Measurements from ENCODE around the gene GTPBP8. TPM values are rescaled to one million over a fixed set of nuclear protein-coding genes. Genes with fewer than 3 reads are reported as not detected.

Gene GTPBP8
- total RNA-seq, 1 experiment from 2014 or later: 19.5 TPM

- Mint-ChIP-seq H3K36me3 (ENCODE audit: insufficient read depth, unreplicated experiment) (peaks cover 58% of the 10 kb centered on the region), H3K4me3 (ENCODE audit: unreplicated experiment) (no peak overlapping the region), H3K27me3 (ENCODE audit: insufficient read depth, unreplicated experiment) (no peaks in the 10 kb centered on the region), H3K27ac (ENCODE audit: unreplicated experiment) (no peak overlapping the region), H3K9me3 (ENCODE audit: unreplicated experiment) (no peaks in the 10 kb centered on the region), H3K4me1 (ENCODE audit: low read depth, unreplicated experiment) (no peaks in the 10 kb centered on the region)
- Histone ChIP-seq H3K4me3 (ENCODE audit: low read depth, low read length) (no peak overlapping the region), H3K36me3 (ENCODE audit: control insufficient read depth, insufficient read depth, low read length) (peaks cover 1% of the 10 kb centered on the region; the same call in 1 of the 2 replicates), H3K9me3 (no peaks in the 10 kb centered on the region), H3K4me1 (no peaks in the 10 kb centered on the region), H3K27me3 (replicated peaks; ENCODE audit: control insufficient read depth, insufficient read depth, low read length) (no peaks in the 10 kb centered on the region)
- intact Hi-C loops (cut with micrococcal nuclease; ENCODE audit: unreplicated experiment): no loop called here
- no TSS peak for BruUV-seq (replicated peaks)
- no peak for TF ChIP-seq CTCF (IDR thresholded peaks at IDR 0.05; ENCODE audit: insufficient read depth in 1 of 2, low read depth in 1 of 2, low read length in 1 of 2, severe bottlenecking in 1 of 2, unreplicated experiment in 1 of 2)
- POLR2A ChIA-PET: no interaction called here
- DNase-seq: no peak
- CTCF ChIA-PET: no interaction called here
Measured at GRCh38 chr3:113005611-113006010, 14.8 kb downstream of the GTPBP8 start.

- H3K4me1 ChIP-seq: no peaks in the 10 kb centered on the region
- no peaks in the 10 kb centered on the region for H3K27me3 Mint-ChIP-seq (ENCODE audit: insufficient read depth, unreplicated experiment)
- H3K9me3 Mint-ChIP-seq (ENCODE audit: unreplicated experiment): no peaks in the 10 kb centered on the region
- ChIA-PET CTCF (no interaction called here), POLR2A (no interaction called here)
- no peak overlapping the region for H3K27ac Mint-ChIP-seq (ENCODE audit: unreplicated experiment)
- no peaks in the 10 kb centered on the region for H3K9me3 ChIP-seq
- H3K4me3 ChIP-seq (ENCODE audit: low read depth, low read length): no peak overlapping the region
- intact Hi-C loops (cut with micrococcal nuclease; ENCODE audit: unreplicated experiment): no loop called here
- H3K4me3 Mint-ChIP-seq (ENCODE audit: unreplicated experiment): no peak overlapping the region
- H3K27me3 ChIP-seq (replicated peaks; ENCODE audit: control insufficient read depth, insufficient read depth, low read length): no peaks in the 10 kb centered on the region
- H3K36me3 Mint-ChIP-seq (ENCODE audit: insufficient read depth, unreplicated experiment): peaks cover 56% of the 10 kb centered on the region
- no peak for DNase-seq
- BruUV-seq (replicated peaks): no TSS peak
- H3K36me3 ChIP-seq (ENCODE audit: control insufficient read depth, insufficient read depth, low read length): peaks cover 1% of the 10 kb centered on the region; the same call in 1 of the 2 replicates
- H3K4me1 Mint-ChIP-seq (ENCODE audit: low read depth, unreplicated experiment): no peaks in the 10 kb centered on the region
- no peak for TF ChIP-seq CTCF (IDR thresholded peaks at IDR 0.05; ENCODE audit: insufficient read depth in 1 of 2, low read depth in 1 of 2, low read length in 1 of 2, severe bottlenecking in 1 of 2, unreplicated experiment in 1 of 2)
Measured at GRCh38 chr3:113006359-113007056, 15.7 kb downstream of the GTPBP8 start.

- POLR2A ChIA-PET: interaction anchor here (0.5 kb wide), 1 partner anchor 360 kb away, joined by 7 read pairs; no protein-coding TSS in a partner anchor
- H3K4me3 ChIP-seq (ENCODE audit: low read depth, low read length): no peak overlapping the region
- H3K27me3 ChIP-seq (replicated peaks; ENCODE audit: control insufficient read depth, insufficient read depth, low read length): no peaks in the 10 kb centered on the region
- TF ChIP-seq CTCF (IDR thresholded peaks at IDR 0.05; ENCODE audit: insufficient read depth in 1 of 2, low read depth in 1 of 2, low read length in 1 of 2, severe bottlenecking in 1 of 2, unreplicated experiment in 1 of 2): no peak
- no peaks in the 10 kb centered on the region for H3K4me1 ChIP-seq
- Mint-ChIP-seq H3K27ac (ENCODE audit: unreplicated experiment) (no peak overlapping the region), H3K4me3 (ENCODE audit: unreplicated experiment) (no peak overlapping the region), H3K9me3 (ENCODE audit: unreplicated experiment) (no peaks in the 10 kb centered on the region), H3K36me3 (ENCODE audit: insufficient read depth, unreplicated experiment) (peaks cover 66% of the 10 kb centered on the region), H3K4me1 (ENCODE audit: low read depth, unreplicated experiment) (no peaks in the 10 kb centered on the region), H3K27me3 (ENCODE audit: insufficient read depth, unreplicated experiment) (no peaks in the 10 kb centered on the region)
- no peaks in the 10 kb centered on the region; the same call in 1 of the 2 replicates for H3K36me3 ChIP-seq (ENCODE audit: control insufficient read depth, insufficient read depth, low read length)
- no peaks in the 10 kb centered on the region for H3K9me3 ChIP-seq
- no TSS peak for BruUV-seq (replicated peaks)
- intact Hi-C loops (cut with micrococcal nuclease; ENCODE audit: unreplicated experiment): no loop called here
- no peak for DNase-seq
- CTCF ChIA-PET: no interaction called here
Measured at GRCh38 chr3:113008117-113008516, 17.3 kb downstream of the GTPBP8 start.

All from Caco-2 (cell line).